GM12878 (cell line): Measurements from ENCODE around the gene RTP3. TPM values are rescaled to one million over a fixed set of nuclear protein-coding genes. Genes with fewer than 3 reads are reported as not detected.

Source experiments
- ATAC-seq: fragments of 200-7000 bp; cut with Tn5 transposase; 3 replicates; pipeline ENCODE4 v1.9.1; 2020; ENCODE audit warnings: mild to moderate bottlenecking, moderate library complexity
- BruUV-seq: library from RNA; stranded (reverse); fragments of 400-500 nt; replicated peaks from 2 replicates; lab custom pipeline; 2021; lab: Mats Ljungman, UMichigan
- CTCF ChIA-PET: fragments of 300-600 bp; sonication (Branson Sonifier 250); formaldehyde crosslinking; extraction: SDS; loops from one replicate; lab custom pipeline; 2021; ENCODE audit warnings: inconsistent platforms; lab: Yijun Ruan, JAX
- POLR2A ChIA-PET: fragments of 350-600 bp; formaldehyde crosslinking; extraction: SDS; loops from one replicate; lab custom pipeline; 2021; ENCODE audit warnings: inconsistent platforms; lab: Charles Lee
- RAD21 ChIA-PET: fragments of 300-600 bp; sonication (Branson Sonifier 250); formaldehyde crosslinking; loops from one replicate; lab custom pipeline; 2023; ENCODE audit warnings: antibody characterized with exemption; ENCODE audit not compliant: unreplicated experiment; lab: Charles Lee
- SMC1A ChIA-PET: fragments of 300-600 bp; sonication (Branson Sonifier 250); formaldehyde crosslinking; loops from one replicate; lab custom pipeline; 2023; ENCODE audit not compliant: unreplicated experiment, uncharacterized antibody; lab: Charles Lee
- DNase-seq: peaks from one replicate; pipeline ENCODE4 v3.0.0-alpha.2; 2011; ENCODE audit warnings: low read depth, low spot score
- FAIRE-seq: peaks from 3 replicates; lab custom pipeline; 2011; peaks lifted over from hg19 to GRCh38; lab: Jason Lieb, UNC
- H2AFZ ChIP-seq: 2 replicates; pipeline ENCODE4 v1.6.0; 2011; ENCODE audit warnings: low read depth, low read length, control low read depth; ENCODE audit not compliant: control insufficient read depth
- H3K27ac ChIP-seq: 2 replicates; pipeline ENCODE4 v1.5.1; 2011; ENCODE audit warnings: control low read depth; ENCODE audit not compliant: control insufficient read depth, insufficient read depth
- H3K27me3 ChIP-seq, 2 experiments: replicated peaks in 1 of 2; 2 replicates each; pipeline versions ENCODE4 v1.6.0 to v1.6.1; 2011; ENCODE audit warnings: low read length in 1 of 2; ENCODE audit not compliant: control insufficient read depth in 2 of 2, insufficient read depth in 2 of 2
- H3K36me3 ChIP-seq, 2 experiments: 2 replicates each; pipeline ENCODE4 v1.5.1; 2011; ENCODE audit warnings: low read length in 1 of 2; ENCODE audit not compliant: control insufficient read depth in 2 of 2, insufficient read depth in 2 of 2
- H3K4me1 ChIP-seq: 2 replicates; pipeline ENCODE4 v1.6.1; 2011; ENCODE audit warnings: mild to moderate bottlenecking, low read length, moderate library complexity, mixed read lengths; ENCODE audit not compliant: control insufficient read depth, insufficient read depth
- H3K4me2 ChIP-seq: 2 replicates; pipeline ENCODE4 v1.6.0; 2011; ENCODE audit warnings: control low read depth; ENCODE audit not compliant: control insufficient read depth, insufficient read depth
- H3K4me3 ChIP-seq: fragments of 200-600 bp; sonication (generic); 2 replicates; pipeline ENCODE4 v1.5.1; 2016
- H3K79me2 ChIP-seq: 2 replicates; pipeline ENCODE4 v1.6.0; 2011; ENCODE audit warnings: low read length; ENCODE audit not compliant: control insufficient read depth, insufficient read depth
- H3K9ac ChIP-seq: 2 replicates; pipeline ENCODE4 v1.8.0; 2011; ENCODE audit warnings: low read length, control low read depth, mixed read lengths; ENCODE audit not compliant: control insufficient read depth, insufficient read depth
- H3K9me3 ChIP-seq: replicated peaks from 3 replicates; pipeline ENCODE4 v1.5.1; 2011; ENCODE audit warnings: mild to moderate bottlenecking, low read length; ENCODE audit not compliant: control insufficient read depth, insufficient read depth
- H4K20me1 ChIP-seq: 2 replicates; pipeline ENCODE4 v1.6.0; 2011; ENCODE audit not compliant: control insufficient read depth, insufficient read depth
- ATF7 ChIP-seq: fragments of 450-650 bp; IDR thresholded peaks from 2 replicates; pipeline ENCODE4 v1.6.1; 2016; ENCODE audit warnings: low read depth, mild to moderate bottlenecking
- CEBPB ChIP-seq, 2 experiments: fragments of 150-350 bp in 1 of 2; IDR thresholded peaks; 2 replicates each; pipeline ENCODE4 v1.6.1; 2012 to 2014; ENCODE audit warnings: low read depth in 2 of 2, low read length in 2 of 2, borderline replicate concordance in 1 of 2, inconsistent platforms in 1 of 2
- FOXK2 ChIP-seq: fragments of 450-650 bp; IDR thresholded peaks from 2 replicates; pipeline ENCODE4 v1.6.1; 2017; ENCODE audit warnings: mild to moderate bottlenecking, moderate library complexity
- KLF5 ChIP-seq: fragments of 450-650 bp; IDR thresholded peaks from 2 replicates; pipeline ENCODE4 v1.6.1; 2014; ENCODE audit warnings: mild to moderate bottlenecking; ENCODE audit not compliant: partially characterized antibody
- MAX ChIP-seq: IDR thresholded peaks from 2 replicates; pipeline ENCODE4 v1.6.1; 2012; ENCODE audit warnings: low read depth, low read length, improper control_type of control experiment
- MEF2B ChIP-seq: fragments of 450-650 bp; IDR thresholded peaks from 2 replicates; pipeline ENCODE4 v1.6.1; 2018; ENCODE audit warnings: mild to moderate bottlenecking, moderate library complexity; ENCODE audit not compliant: partially characterized antibody, poor library complexity, severe bottlenecking
- NFIC ChIP-seq: IDR thresholded peaks from 2 replicates; pipeline ENCODE4 v1.6.1; 2012; ENCODE audit warnings: low read depth, mild to moderate bottlenecking, inconsistent platforms, low read length, moderate library complexity
- POLR2A ChIP-seq: IDR thresholded peaks from 2 replicates; pipeline ENCODE4 v1.6.1; 2011; ENCODE audit warnings: low read depth, mild to moderate bottlenecking, low read length
- RCOR1 ChIP-seq: conservative IDR thresholded peaks from 2 replicates; pipeline ENCODE4 v1.6.1; 2012; ENCODE audit warnings: low read depth, low read length, improper control_type of control experiment
- RELA ChIP-seq: fragments of 450-650 bp; IDR thresholded peaks from 2 replicates; pipeline ENCODE4 v1.8.0; 2014; ENCODE audit warnings: borderline replicate concordance; ENCODE audit not compliant: partially characterized antibody
- SMAD5 ChIP-seq: IDR thresholded peaks from 2 replicates; pipeline ENCODE4 v1.6.1; 2016; ENCODE audit warnings: antibody characterized with exemption, low read depth
- ZBTB11 ChIP-seq: fragments of 450-650 bp; formaldehyde crosslinking; IDR thresholded peaks from 2 replicates; pipeline ENCODE4 v1.5.0; 2022; ENCODE audit warnings: mild to moderate bottlenecking, missing genetic modification characterization
- ZNF24 ChIP-seq: fragments of 450-650 bp; IDR thresholded peaks from 2 replicates; pipeline ENCODE4 v1.6.1; 2017; ENCODE audit warnings: antibody characterized with exemption, mild to moderate bottlenecking
- ZNF274 ChIP-seq: IDR thresholded peaks from one replicate; pipeline ENCODE4 v1.8.0; 2011; ENCODE audit not compliant: insufficient read length, insufficient read depth
- ZZZ3 ChIP-seq: IDR thresholded peaks from 2 replicates; pipeline ENCODE4 v1.6.1; 2011; ENCODE audit warnings: low read depth; ENCODE audit not compliant: control insufficient read depth, insufficient read length
- WGBS: methylation state at CpG from one replicate; pipeline ENCODE4 v1.1.6; 2016; ENCODE audit warnings: low lambda C conversion rate; ENCODE audit not compliant: insufficient replicate concordance, insufficient coverage; ENCODE audit errors: missing lambda C conversion rate; 5-methylcytosine and 5-hydroxymethylcytosine counted together
- in situ Hi-C: fragments of 300-500 bp; cut with MboI; formaldehyde crosslinking; loops from 9 replicates; pipeline ENCODE4 v1.14.3; 2018; ENCODE audit warnings: mixed read lengths
- intact Hi-C: fragments of 100-400 bp; cut with micrococcal nuclease; formaldehyde crosslinking; loops from one replicate; pipeline ENCODE4 v1.14.2; 2022; ENCODE audit not compliant: unreplicated experiment
- polyA plus RNA-seq, 11 experiments: library from polyadenylated mRNA; depleted of rRNA in 4 of 11; unstranded in 6 of 11; stranded (reverse) in 5 of 11; fragments of >200 nt; fragmentation: Nextera tagmentation in 4 of 11; fragmentation: Illumina TruSeq in 1 of 11; extraction: Ambion mirVana in 4 of 11; extraction: Trizol in 1 of 11; gene quantifications; 1 replicate in 1 of 11; 2 replicates in 10 of 11; pipeline versions ENCODE4 v1.2.1 to v1.2.3, GENCODE V29; 2011 to 2016; ENCODE audit warnings: inconsistent platforms in 2 of 11, missing spikeins in 2 of 11, low read depth in 1 of 11
- total RNA-seq, 4 experiments: library from RNA; depleted of rRNA in 3 of 4; stranded (reverse); fragments of >200 nt in 3 of 4; fragmentation: Illumina TruSeq in 1 of 4; extraction: Trizol in 1 of 4; gene quantifications; 2 replicates each; pipeline versions ENCODE4 v1.2.1 to v1.2.3, GENCODE V29; 2013 to 2021
- TF ChIP-seq, protein P1 (sequence below): fragments of 450-650 bp; IDR thresholded peaks from 2 replicates; pipeline ENCODE4 v1.6.1; 2017; ENCODE audit warnings: mild to moderate bottlenecking, moderate library complexity

RTP3 gene
- total and polyA plus RNA-seq, 10 of the 15 experiments (the other 5 are each of a cell fraction or from before 2014, with no cell fraction given): 0.06 TPM; not detected in 9

DNA sequence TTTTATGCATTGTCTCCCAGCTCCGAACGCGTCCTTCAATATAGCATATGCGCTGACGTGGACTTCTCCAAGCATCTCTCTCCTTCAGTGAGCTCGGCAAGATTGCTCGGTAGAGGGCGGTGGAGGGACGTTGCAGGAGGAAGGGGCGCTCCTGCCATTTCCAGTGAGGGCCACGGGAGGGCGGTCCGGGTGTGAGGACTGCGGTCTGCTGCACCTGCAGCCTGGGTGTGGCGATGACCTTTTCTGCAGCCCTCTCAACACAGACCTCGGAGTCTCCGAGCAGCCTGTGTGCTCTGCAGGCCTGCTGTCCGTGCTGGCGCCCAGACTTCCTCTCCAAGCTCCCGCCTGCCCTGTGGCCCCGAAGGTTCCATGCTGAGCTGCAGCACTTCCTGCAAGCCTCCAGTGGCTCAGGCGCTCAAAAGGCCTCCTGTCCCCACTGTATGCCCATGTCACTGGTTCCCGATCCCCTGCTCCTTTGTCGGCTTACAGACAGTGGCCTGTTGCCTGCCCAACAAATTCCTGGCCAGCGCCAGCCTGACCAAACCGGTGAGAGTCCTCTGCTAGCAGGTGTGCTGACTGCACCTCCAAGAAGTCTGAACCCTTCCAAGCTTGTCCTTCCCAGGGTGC is 8.9 kb upstream of the RTP3 start:
- Histone ChIP-seq H3K4me3 (no peak overlapping the region), H2AFZ (peak overlapping the region; percentile 25), H3K4me2 (peak overlapping the region; percentile 15), H3K27me3 (peaks cover 0 to 2% of the 10 kb centered on the region in 2 experiments; a peak in 1 of 4 replicates), H3K9me3 (no peaks in the 10 kb centered on the region), H3K27ac (no peak overlapping the region), H3K4me1 (peaks cover 5% of the 10 kb centered on the region), H4K20me1 (no peaks in the 10 kb centered on the region), H3K36me3 (no peaks in the 10 kb centered on the region), H3K79me2 (no peaks in the 10 kb centered on the region), H3K9ac (no peak overlapping the region)
- RAD21 ChIA-PET: interaction anchor here (0.6 to 3.4 kb wide), 23 partner anchors 8 to 402 kb away, joined by 3 to 66 read pairs (median 4); no protein-coding TSS in a partner anchor
- WGBS: 6% methylated on average over 26 of the region's 26 CpGs
- FAIRE-seq (peak; percentile 99), DNase-seq (peak; percentile 56), ATAC-seq (peak; percentile 99)
- POLR2A ChIA-PET: interaction anchor here (1.0 kb wide), 1 partner anchor 73 kb away, joined by 3 read pairs; no protein-coding TSS in a partner anchor
- intact Hi-C loops: loop anchor here (1.0 kb wide), 2 partner anchors 69 to 141 kb away; no protein-coding TSS in a partner anchor
- BruUV-seq: no TSS peak
- CTCF ChIA-PET: interaction anchor here (0.6 to 11.0 kb wide), 62 partner anchors 8 to 1460 kb away, joined by 3 to 207 read pairs (median 4); partner anchors contain the start of genes ALS2CL, FAM240A and RTP3
- in situ Hi-C loops: loop anchor here (5.0 kb wide), 2 partner anchors 68 to 138 kb away; no protein-coding TSS in a partner anchor
- SMC1A ChIA-PET: interaction anchor here (0.6 to 4.2 kb wide), 32 partner anchors 9 to 424 kb away, joined by 3 to 68 read pairs (median 4); partner anchors contain the start of genes CCR1, CCRL2 and RTP3
- TF ChIP-seq SMAD5 (no peak), ZNF274 (no peak), FOXK2 (no peak), NFIC (no peak), ZBTB11 (CRISPR knock-in tag) (no peak), CEBPB (IDR thresholded peaks at IDR 0.05; ENCODE audit: borderline replicate concordance in 1 of 2, low read depth in 2 of 2, low read length in 2 of 2) (no peak), ZNF24 (0 out of 2 replicates have a peak, but pooled peaks have one; percentile 17), RELA (peak; percentile 72), POLR2A (no peak), ZZZ3 (no peak), MEF2B (no peak), RCOR1 (0 out of 2 replicates have a peak, but pooled peaks have one; percentile 74), MAX (no peak), ATF7 (0 out of 2 replicates have a peak, but pooled peaks have one; percentile 49), KLF5 (no peak)
- TF ChIP-seq, protein P1, sequence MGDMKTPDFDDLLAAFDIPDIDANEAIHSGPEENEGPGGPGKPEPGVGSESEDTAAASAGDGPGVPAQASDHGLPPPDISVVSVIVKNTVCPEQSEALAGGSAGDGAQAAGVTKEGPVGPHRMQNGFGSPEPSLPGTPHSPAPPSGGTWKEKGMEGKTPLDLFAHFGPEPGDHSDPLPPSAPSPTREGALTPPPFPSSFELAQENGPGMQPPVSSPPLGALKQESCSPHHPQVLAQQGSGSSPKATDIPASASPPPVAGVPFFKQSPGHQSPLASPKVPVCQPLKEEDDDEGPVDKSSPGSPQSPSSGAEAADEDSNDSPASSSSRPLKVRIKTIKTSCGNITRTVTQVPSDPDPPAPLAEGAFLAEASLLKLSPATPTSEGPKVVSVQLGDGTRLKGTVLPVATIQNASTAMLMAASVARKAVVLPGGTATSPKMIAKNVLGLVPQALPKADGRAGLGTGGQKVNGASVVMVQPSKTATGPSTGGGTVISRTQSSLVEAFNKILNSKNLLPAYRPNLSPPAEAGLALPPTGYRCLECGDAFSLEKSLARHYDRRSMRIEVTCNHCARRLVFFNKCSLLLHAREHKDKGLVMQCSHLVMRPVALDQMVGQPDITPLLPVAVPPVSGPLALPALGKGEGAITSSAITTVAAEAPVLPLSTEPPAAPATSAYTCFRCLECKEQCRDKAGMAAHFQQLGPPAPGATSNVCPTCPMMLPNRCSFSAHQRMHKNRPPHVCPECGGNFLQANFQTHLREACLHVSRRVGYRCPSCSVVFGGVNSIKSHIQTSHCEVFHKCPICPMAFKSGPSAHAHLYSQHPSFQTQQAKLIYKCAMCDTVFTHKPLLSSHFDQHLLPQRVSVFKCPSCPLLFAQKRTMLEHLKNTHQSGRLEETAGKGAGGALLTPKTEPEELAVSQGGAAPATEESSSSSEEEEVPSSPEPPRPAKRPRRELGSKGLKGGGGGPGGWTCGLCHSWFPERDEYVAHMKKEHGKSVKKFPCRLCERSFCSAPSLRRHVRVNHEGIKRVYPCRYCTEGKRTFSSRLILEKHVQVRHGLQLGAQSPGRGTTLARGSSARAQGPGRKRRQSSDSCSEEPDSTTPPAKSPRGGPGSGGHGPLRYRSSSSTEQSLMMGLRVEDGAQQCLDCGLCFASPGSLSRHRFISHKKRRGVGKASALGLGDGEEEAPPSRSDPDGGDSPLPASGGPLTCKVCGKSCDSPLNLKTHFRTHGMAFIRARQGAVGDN: no peak
